ENCODE data around the gene U2AF2.

Gene U2AF2

GRCh38 chr19:55642153-55643002 lies 12.5 kb upstream of the U2AF2 start:
- no peak for FAIRE-seq
- DNase-seq (ENCODE audit: insufficient read length, low spot score), result no peak

- FAIRE-seq (peak; percentile 91), DNase-seq (ENCODE audit: insufficient read length, low spot score) (peak; percentile 80)
Observed at GRCh38 chr19:55643003-55643886, 11.6 kb upstream of the U2AF2 start, which contains the start of gene ZNF581. TSS of gene ZNF581 (plus strand) at chr19:55643649. CDS start at chr19:55644572, 923 bp downstream.

GRCh38 chr19:55643887-55644176 lies 11.0 kb upstream of the U2AF2 start:
- DNase-seq (ENCODE audit: insufficient read length, low spot score) (no peak), FAIRE-seq (no peak)

GRCh38 chr19:55644191-55644833 lies 10.5 kb upstream of the U2AF2 start:
- FAIRE-seq, result no peak
- DNase-seq (ENCODE audit: insufficient read length, low spot score), result no peak

- DNase-seq (ENCODE audit: insufficient read length, low spot score) (no peak), FAIRE-seq (no peak)
Observed at GRCh38 chr19:55644842-55645511, 9.9 kb upstream of the U2AF2 start.

- DNase-seq (ENCODE audit: insufficient read length, low spot score), result no peak
- no peak for FAIRE-seq
Observed at GRCh38 chr19:55645512-55645881, 9.3 kb upstream of the U2AF2 start.

- DNase-seq (ENCODE audit: insufficient read length, low spot score) (no peak), FAIRE-seq (peak; percentile 84)
Observed at GRCh38 chr19:55646889-55647731, 7.7 kb upstream of the U2AF2 start.

- no peak for DNase-seq (ENCODE audit: insufficient read length, low spot score)
- peak; percentile 79 for FAIRE-seq
Observed at GRCh38 chr19:55647732-55648584, 6.9 kb upstream of the U2AF2 start, which contains the start of gene CCDC106. TSS of gene CCDC106 (plus strand) at chr19:55648212. CDS start at chr19:55649047, 835 bp downstream.

- DNase-seq (ENCODE audit: insufficient read length, low spot score), result no peak
- no peak for FAIRE-seq
Observed at GRCh38 chr19:55648585-55649267, 6.1 kb upstream of the U2AF2 start.

- DNase-seq (ENCODE audit: insufficient read length, low spot score) (no peak), FAIRE-seq (no peak)
Observed at GRCh38 chr19:55649268-55650125, 5.3 kb upstream of the U2AF2 start.

- FAIRE-seq (no peak), DNase-seq (ENCODE audit: insufficient read length, low spot score) (no peak)
Observed at GRCh38 chr19:55650126-55650557, 4.7 kb upstream of the U2AF2 start.

- FAIRE-seq, result no peak
- DNase-seq (ENCODE audit: insufficient read length, low spot score), result no peak
Observed at GRCh38 chr19:55650602-55651230, 4.1 kb upstream of the U2AF2 start.

- DNase-seq (ENCODE audit: insufficient read length, low spot score) (no peak), FAIRE-seq (no peak)
Observed at GRCh38 chr19:55651236-55651635, 3.6 kb upstream of the U2AF2 start.

GRCh38 chr19:55652311-55653128 lies 2.3 kb upstream of the U2AF2 start:
- DNase-seq (ENCODE audit: insufficient read length, low spot score) (no peak), FAIRE-seq (no peak)

- FAIRE-seq, result no peak
- peak; percentile 95 for DNase-seq (ENCODE audit: insufficient read length, low spot score)
Observed at GRCh38 chr19:55653651-55654322, 1.0 kb upstream of the U2AF2 start.
